NCI-H1092 treated with DMSO at 0.1 percent for 48 hours (cell line): ENCODE data around the gene KCNC3.

Experiments
- DNase-seq: peaks from one replicate; lab custom pipeline; 2025; lab: John Stamatoyannopoulos, UW

The KCNC3 gene

DNA sequence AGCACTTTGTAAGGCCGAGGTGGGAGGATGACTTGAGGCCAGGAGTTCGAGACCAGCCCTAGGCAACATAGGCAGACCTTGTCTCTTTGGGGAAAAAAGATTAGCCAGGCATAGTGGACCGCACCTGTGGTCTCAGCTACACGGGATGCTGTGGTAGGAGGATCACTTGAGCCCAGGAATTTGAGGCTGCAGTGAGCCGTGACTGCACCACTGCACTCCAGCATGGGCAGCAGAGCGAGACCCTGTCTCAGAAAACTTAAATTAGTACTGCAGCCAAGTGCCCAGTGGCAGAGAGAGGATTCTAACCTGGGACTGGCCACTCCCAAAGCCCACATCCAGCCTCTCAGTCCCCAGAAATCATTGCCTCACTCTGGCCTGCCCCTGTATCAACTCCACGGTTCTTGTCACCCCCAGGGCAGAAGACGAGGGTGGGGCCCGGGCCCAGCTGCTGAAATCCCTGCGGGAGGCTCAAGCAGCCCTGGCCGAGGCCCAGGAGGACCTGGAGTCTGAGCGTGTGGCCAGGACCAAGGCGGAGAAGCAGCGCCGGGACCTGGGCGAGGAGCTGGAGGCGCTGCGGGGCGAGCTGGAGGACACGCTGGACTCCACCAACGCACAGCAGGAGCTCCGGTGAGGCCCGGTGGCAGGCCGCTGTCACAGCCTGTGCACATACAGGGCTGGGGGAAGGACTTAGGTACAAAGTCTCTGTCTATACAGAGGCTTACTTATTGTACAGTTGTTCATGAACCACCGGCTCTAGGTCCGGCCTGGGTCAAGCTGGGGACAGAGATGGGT is 53.4 kb downstream of the KCNC3 start:
- DNase-seq: no peak

DNA sequence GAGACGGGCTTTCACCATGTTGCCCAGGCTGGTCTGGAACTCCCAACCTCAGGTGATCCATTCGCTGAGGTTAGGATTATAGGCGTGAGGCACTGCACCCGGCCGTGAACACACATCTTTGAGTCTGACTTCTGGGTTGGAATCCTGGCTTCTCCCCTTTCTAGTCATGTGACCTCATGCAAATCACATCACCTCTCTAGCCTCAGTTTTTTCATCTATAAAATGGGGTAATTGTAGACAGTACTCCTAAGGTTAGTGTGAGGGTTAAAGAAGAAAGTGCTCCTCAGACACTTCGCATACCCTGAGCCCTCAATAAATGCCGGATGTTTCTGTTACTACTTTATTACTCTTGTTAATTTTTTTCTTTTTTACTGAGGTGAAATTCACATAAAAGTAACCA is 55.4 kb downstream of the KCNC3 start:
- no peak for DNase-seq

DNA sequence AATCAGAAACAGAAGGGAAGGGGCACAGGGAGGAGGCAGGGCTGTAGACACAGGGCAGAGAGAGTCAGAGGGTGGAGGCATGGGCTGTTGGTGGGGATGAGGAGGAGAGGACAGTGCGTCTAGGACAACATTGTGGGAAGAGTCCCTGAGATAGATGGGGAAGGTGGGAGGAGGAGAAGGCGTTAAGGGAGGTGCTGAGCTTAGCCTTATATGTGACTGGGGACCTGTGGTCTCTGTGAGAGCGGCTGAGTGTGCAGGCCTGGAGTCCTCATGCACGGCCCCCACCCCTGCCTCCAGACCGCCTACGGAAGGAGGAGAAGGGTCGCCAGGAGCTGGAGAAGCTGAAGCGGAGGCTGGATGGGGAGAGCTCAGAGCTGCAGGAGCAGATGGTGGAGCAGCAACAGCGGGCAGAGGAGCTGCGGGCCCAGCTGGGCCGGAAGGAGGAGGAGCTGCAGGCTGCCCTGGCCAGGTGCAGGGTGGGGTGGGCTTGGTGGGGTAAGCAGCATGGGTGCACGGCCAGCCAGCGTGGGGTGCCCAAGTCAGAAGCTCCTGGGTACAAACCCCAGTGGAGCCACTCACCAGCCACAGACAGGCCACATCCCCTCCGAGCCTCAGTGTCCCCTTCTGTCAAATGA is 56.8 kb downstream of the KCNC3 start:
- DNase-seq: no peak

DNA sequence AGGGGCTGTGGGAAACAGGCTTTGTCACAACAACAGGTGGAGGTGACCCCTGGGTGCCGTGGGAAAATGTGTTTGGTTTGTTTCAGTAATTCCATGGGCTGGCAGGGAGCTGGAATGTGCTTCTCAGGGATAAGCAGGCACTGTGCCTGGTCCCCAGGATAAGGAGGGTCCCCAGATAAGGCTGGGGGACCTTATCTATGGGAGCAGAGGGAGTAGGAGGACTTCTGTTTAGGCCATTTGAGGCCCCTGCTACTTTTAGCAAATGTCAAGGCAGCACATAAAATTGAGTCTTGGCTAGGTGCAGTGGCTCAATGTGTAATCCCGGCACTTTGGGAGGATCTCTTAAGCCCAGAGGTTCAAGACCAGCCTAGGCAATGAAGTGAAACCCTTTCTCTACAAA is 59.5 kb downstream of the KCNC3 start:
- DNase-seq: no peak

GRCh38 chr19:50268501-50268900 is 60.7 kb downstream of the KCNC3 start:
- DNase-seq: no peak

GRCh38 chr19:50268041-50268440 is 61.1 kb downstream of the KCNC3 start:
- DNase-seq: no peak

GRCh38 chr19:50266896-50267295 is 62.3 kb downstream of the KCNC3 start:
- no peak for DNase-seq

DNA sequence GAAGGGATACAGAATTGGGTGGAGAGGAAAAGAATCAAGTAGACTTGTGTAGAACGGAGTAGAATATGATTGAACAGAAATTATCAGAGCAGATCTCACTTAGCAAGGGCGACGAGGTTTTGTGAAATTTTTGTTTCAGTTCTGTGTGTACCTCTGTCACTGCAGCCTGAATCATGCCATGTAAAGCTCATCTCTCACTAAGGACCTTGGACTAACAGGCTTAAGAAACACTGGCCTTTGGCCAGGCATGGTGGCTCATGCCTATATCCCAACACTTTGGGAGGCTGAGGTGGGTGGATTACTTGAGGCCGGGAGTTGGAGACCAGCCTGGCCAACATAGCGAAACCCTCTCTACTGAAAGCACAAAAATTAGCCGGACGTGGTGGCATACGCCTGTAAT is 63.1 kb downstream of the KCNC3 start:
- DNase-seq: no peak

DNA sequence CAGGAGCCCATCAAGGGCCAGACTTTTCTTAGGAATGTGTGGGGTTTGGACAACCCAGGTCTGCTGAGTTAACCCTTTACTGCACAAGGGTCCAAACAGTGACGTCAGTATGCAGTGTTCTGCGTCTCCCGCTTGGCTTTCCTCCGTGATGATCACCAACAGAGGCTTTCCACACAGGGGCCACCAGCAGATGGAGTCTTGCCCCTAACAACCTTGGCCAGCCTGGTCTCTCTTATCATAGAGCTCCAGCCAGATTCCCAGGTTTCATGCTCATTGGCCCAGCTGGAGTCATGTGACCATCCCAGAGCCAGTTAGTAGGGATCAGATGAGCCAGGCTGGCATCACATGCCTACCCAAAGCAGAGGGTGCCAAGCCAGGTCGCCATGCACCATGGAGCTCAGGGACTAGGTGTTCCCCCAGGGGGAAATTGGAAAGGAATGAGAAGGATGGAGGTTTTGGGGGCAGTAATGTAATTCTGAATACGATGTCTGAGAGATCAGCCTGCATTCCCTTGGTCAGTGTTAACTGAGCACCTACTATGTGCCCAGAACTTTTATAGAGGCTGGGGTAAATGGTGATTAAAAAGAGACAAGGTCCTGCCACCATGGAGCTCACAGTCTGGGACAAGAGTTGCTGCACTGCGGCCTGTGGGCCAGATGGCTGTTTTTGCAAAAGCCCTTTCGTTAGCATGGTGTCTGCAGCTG is 64.5 kb downstream of the KCNC3 start:
- no peak for DNase-seq

GRCh38 chr19:50263176-50263575 is 66.0 kb downstream of the KCNC3 start:
- no peak for DNase-seq
